Stimulated activated naive CD4-positive, alpha-beta T cell (primary cell): ENCODE measurements around the gene PIEZO2.

Source experiments
- DNase-seq, 6 experiments: peaks; one replicate each; lab custom pipeline; 2025; lab: John Stamatoyannopoulos, UW

The PIEZO2 gene

DNA sequence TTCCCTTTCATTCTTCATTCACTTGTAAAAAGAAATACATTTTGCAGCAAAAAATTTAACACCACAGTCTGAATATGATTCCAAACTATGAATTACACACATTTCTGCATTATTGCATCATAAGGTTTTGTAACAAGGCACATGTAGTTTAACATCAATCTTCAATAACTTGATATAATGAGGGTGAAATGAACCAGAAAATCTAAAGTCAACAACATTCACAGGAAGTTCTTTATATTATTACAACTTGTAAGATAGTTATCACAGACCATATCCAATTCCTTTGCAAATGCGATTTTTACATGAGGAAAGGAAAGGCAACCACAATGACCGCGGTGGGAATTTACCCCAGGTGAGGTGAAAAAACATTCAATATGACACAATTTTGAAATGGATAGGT, 410.2 kb downstream of the PIEZO2 start:
- no peak for DNase-seq

DNA sequence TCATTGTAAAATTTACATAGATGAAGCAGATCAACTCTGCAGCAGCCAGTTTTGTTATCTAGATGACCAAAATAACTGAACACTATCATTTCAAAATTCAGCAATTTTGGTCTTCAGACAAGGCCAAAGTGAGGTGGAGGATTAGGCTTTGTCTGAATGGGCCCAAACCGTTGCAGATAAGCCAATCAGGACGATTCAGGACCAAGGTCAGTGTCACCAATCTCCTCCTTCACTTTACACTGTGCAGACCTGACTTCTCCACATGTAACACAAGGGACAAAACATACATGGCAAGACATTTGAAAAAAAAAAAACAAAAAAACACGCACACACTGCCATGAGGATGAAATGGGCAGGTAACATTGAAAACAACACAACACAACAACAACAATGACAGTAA, 412.4 kb downstream of the PIEZO2 start:
- no peak for DNase-seq

DNA sequence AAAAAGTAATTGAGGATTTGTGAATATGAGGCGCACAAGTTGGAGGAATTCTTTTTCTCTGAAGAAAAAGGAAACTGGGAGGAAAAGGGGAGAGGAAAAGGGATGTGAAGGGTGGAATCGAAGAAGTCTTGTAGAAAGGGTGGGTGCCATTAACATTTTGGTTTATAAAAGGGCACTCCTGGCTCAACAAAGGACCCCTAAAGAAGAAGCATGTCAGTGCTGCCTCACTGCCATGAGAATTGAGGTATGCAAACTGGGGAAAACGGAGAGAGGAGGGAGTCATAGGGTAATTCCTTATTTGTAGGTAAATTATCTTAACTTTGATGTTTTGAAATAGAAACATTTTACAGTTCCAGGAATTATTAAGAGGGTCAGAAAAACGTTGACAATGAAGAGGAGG, 416.4 kb downstream of the PIEZO2 start:
- no peak for DNase-seq

GRCh38 chr18:10727477-10727876, 421.9 kb downstream of the PIEZO2 start:
- DNase-seq: no peak

DNA sequence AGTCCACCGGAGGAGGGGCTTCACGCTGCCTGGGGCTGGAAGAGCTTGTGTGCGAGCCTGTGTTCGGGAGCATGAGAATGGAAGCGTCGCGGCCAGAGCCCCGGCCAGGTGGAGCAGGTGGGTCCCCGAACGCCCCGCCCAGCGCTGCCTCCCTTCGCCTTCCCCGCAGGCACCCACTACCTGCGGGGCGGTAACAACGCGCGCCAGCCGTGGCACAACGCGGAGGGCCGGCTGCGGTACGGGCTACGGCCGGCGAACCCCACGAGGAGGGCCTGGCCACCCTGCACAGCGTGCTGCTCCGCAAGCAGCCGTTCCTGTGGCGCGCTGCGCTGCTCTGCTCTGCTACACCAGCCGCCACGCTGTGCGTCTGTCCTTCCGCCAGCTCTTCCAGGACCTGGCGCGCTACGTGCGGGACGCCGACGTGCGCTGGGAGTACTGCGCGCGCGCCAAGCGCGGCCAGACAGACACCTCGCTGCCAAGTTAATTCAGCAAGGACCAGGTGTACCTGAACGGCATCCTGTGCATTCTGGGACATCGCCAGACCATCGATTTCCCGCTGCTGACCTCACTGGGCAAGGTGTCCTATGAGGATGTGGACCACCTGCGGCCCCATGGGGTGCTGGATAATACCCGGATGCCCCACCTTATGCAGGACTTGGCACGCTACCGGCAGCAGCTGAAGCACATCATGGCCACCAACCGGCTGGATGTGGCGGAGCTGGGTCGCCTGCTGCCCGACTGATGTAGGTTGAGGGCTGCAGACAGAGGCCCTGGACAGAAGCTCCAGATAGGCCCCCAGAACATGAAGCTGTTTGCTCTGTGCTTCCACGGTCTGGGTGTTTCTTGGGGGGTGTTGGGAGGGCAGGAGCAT, 422.9 kb downstream of the PIEZO2 start:
- no peak for DNase-seq

- DNase-seq: no peak
These were observed 424.7 kb downstream of the PIEZO2 start for GRCh38 chr18:10724666-10725065.

- DNase-seq: no peak
These were observed 425.9 kb downstream of the PIEZO2 start for GRCh38 chr18:10723496-10723895.

- no peak for DNase-seq
These were observed 430.6 kb downstream of the PIEZO2 start for GRCh38 chr18:10718809-10719208.

DNA sequence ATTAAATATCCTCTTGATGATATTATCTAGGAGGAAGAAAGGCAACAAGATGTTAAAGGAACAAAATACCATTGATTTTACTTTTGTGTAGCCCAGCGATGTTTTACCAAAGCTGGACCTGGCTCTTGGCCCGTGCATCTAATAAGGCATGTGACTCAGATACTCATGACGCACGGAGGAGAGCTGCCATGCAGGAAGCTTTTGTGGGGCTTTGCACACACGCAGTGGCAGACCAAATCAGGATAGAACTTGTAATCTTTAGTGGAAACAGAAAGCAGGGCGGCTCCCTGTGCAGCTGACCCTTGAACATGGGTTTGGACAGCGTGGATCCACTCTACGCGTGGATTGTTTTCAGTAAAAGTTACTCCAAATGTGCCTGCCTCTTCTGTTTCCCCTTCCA, 433.6 kb downstream of the PIEZO2 start:
- no peak for DNase-seq

GRCh38 chr18:10713409-10713808, 436.0 kb downstream of the PIEZO2 start:
- no peak for DNase-seq

- DNase-seq: no peak
These were observed 442.1 kb downstream of the PIEZO2 start for GRCh38 chr18:10707294-10707693.

GRCh38 chr18:10705786-10706185, 443.6 kb downstream of the PIEZO2 start:
- no peak for DNase-seq

GRCh38 chr18:10705291-10705690, 444.1 kb downstream of the PIEZO2 start:
- no peak for DNase-seq

DNA sequence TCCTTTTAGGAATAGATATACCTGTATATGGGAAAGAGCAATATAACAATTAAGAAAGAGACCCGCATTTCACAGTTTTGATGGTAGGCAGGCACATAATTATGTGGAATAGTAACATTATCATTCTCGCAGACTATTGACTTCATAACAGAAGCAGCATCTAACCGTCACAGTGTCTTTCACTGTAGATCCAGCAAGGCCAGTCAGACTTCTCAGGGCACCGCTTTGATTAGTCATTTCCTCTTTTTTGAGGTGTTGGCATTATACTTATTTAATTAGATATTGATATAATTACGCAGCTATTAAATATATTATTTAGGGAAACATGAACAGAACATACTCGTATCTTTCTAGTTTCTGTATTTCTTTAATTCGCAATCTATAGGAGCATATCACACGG, 447.2 kb downstream of the PIEZO2 start:
- DNase-seq: no peak

- no peak for DNase-seq
These were observed 459.0 kb downstream of the PIEZO2 start for GRCh38 chr18:10690366-10690765.

DNA sequence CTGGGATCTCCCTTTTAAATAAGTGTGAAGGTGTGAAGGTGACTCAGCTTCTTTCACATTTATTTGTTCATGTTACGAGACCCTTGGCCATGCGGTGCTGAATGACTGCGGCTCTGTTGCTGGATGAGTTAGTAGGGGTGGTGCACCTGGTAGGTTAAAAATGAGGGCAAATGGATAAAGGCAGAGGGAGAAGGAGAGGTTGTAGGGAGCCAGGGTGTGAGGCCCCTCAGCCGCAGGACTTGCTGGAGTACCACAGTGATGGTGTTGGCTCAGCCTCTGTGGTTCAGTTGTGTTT, 459.4 kb downstream of the PIEZO2 start:
- DNase-seq: no peak

- DNase-seq: no peak
These were observed 459.9 kb downstream of the PIEZO2 start for GRCh38 chr18:10689236-10690034.

GRCh38 chr18:10688766-10689165, 460.6 kb downstream of the PIEZO2 start:
- no peak for DNase-seq

- DNase-seq: no peak
These were observed 462.0 kb downstream of the PIEZO2 start for GRCh38 chr18:10687161-10687925.

DNA sequence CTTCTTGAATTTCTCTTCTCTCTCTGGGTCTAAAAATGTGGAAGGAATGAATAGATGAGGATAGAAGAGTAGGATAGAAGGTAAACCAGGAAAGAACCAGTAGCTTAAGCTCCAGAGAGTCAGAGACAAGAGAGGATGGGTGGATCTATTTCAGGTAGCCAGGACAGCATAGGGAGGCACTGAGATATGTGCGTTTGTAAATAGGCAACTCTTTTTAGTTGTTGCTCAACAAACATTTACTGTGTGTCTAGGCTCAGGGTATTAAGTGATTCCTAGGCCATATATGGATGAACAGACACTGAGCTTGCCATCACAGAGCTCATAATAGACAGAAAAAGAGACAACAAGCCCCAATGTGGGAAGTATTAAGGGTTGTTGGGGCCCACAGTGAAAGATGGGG, 463.1 kb downstream of the PIEZO2 start:
- DNase-seq: no peak

DNA sequence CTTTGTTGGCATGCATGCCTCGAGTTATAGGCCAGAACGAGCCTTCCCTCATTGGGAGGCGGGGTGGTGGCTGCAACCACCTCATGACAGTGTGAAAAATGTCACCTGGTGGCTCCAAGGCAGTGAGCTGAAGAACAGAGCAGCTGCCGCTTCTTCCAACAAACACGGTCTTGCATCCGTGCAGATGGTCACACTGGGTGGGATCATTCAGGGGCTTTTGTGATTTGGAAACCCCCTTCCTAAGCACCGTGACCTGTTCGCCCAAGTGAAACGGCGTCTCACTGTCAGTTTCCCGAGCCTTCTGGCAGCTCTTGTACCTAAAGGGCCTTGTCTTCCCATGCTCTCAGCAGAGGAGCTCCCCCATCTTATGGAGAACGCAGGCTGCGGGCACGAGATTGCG, 463.9 kb downstream of the PIEZO2 start:
- no peak for DNase-seq

- DNase-seq: no peak
These were observed 467.0 kb downstream of the PIEZO2 start for GRCh38 chr18:10682368-10682714.
